ENCODE measurements around the gene ANTXRL. TPM values are rescaled to one million over a fixed set of nuclear protein-coding genes. Genes with fewer than 3 reads are reported as not detected.
"Not testable (repeated sequence)": the region's sequence is repeated elsewhere in the genome, so short reads cannot be mapped to it uniquely, and the experiment has no call there.

ANTXRL gene
- total and polyA plus RNA-seq, 10 of the 15 experiments (the other 5 are each of a cell fraction or from before 2014, with no cell fraction given) = not detected

GRCh38 chr10:46254467-46254866 is 32.3 kb upstream of the ANTXRL start:
- Histone ChIP-seq H3K36me3 (ENCODE audit: control insufficient read depth in 2 of 2, insufficient read depth in 2 of 2, low read length in 1 of 2) (no peaks in the 10 kb centered on the region), H3K4me3 (no peak overlapping the region), H3K4me2 (ENCODE audit: control insufficient read depth, insufficient read depth) (no peak overlapping the region), H3K27ac (ENCODE audit: control insufficient read depth, insufficient read depth) (no peak overlapping the region), H4K20me1 (ENCODE audit: control insufficient read depth, insufficient read depth) (no peaks in the 10 kb centered on the region), H3K4me1 (ENCODE audit: control insufficient read depth, insufficient read depth, low read length) (no peaks in the 10 kb centered on the region), H3K79me2 (ENCODE audit: control insufficient read depth, insufficient read depth, low read length) (no peaks in the 10 kb centered on the region), H3K9ac (ENCODE audit: control insufficient read depth, insufficient read depth, low read length) (no peak overlapping the region), H3K27me3 (replicated peaks in 1 of 2; ENCODE audit: control insufficient read depth in 2 of 2, insufficient read depth in 2 of 2, low read length in 1 of 2) (no peaks in the 10 kb centered on the region), H3K9me3 (replicated peaks; ENCODE audit: control insufficient read depth, insufficient read depth, low read length) (no peaks in the 10 kb centered on the region), H2AFZ (ENCODE audit: control insufficient read depth, low read depth, low read length) (no peak overlapping the region)
- DNase-seq (ENCODE audit: low read depth, low spot score) = no peak
- ATAC-seq = no peak
- ChIA-PET SMC1A (ENCODE audit: uncharacterized antibody, unreplicated experiment) (no interaction called here), POLR2A (no interaction called here), RAD21 (ENCODE audit: unreplicated experiment) (no interaction called here), CTCF (no interaction called here)
- WGBS (ENCODE audit: insufficient coverage, insufficient replicate concordance, low lambda C conversion rate, missing lambda C conversion rate) = 32% methylated on average over 4 of the region's 4 CpGs
- no peak for TF ChIP-seq ZNF207 (IDR thresholded peaks at IDR 0.05; ENCODE audit: borderline replicate concordance)
- TF ChIP-seq, protein P1, sequence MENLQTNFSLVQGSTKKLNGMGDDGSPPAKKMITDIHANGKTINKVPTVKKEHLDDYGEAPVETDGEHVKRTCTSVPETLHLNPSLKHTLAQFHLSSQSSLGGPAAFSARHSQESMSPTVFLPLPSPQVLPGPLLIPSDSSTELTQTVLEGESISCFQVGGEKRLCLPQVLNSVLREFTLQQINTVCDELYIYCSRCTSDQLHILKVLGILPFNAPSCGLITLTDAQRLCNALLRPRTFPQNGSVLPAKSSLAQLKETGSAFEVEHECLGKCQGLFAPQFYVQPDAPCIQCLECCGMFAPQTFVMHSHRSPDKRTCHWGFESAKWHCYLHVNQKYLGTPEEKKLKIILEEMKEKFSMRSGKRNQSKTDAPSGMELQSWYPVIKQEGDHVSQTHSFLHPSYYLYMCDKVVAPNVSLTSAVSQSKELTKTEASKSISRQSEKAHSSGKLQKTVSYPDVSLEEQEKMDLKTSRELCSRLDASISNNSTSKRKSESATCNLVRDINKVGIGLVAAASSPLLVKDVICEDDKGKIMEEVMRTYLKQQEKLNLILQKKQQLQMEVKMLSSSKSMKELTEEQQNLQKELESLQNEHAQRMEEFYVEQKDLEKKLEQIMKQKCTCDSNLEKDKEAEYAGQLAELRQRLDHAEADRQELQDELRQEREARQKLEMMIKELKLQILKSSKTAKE (IDR thresholded peaks at IDR 0.05; ENCODE audit: low read depth, poor library complexity, severe bottlenecking) = no peak
- no peak for TF ChIP-seq MYC (IDR thresholded peaks at IDR 0.05; ENCODE audit: insufficient read depth, insufficient read length, insufficient replicate concordance, low read length, severe bottlenecking)
- no peak for TF ChIP-seq NRF1 (conservative IDR thresholded peaks at IDR 0.05; ENCODE audit: low read depth, low read length)
- no peak for TF ChIP-seq ZNF384 (IDR thresholded peaks at IDR 0.05; ENCODE audit: borderline replicate concordance, low read depth, low read length)
- TF ChIP-seq EZH2 (IDR thresholded peaks at IDR 0.05; ENCODE audit: borderline replicate concordance, control insufficient read depth, low read depth, low read length) = no peak
- TF ChIP-seq RFX5 (IDR thresholded peaks at IDR 0.05; ENCODE audit: low read depth, low read length) = no peak
- no peak for TF ChIP-seq KDM1A (IDR thresholded peaks at IDR 0.05; ENCODE audit: borderline replicate concordance)
- no peak for TF ChIP-seq NFIC (IDR thresholded peaks at IDR 0.05; ENCODE audit: low read depth, low read length)
- TF ChIP-seq ZNF622 (IDR thresholded peaks at IDR 0.05) = no peak
- TF ChIP-seq KLF5 (IDR thresholded peaks at IDR 0.05; ENCODE audit: partially characterized antibody) = no peak
- TF ChIP-seq FOS (IDR thresholded peaks at IDR 0.05; ENCODE audit: borderline replicate concordance, extremely low read depth, insufficient read length) = no peak
- FAIRE-seq = no peak
- intact Hi-C loops (cut with micrococcal nuclease; ENCODE audit: unreplicated experiment) = loop anchor here (10.0 kb wide), 1 partner anchor 1020 kb away; no protein-coding TSS in a partner anchor
- in situ Hi-C loops (cut with MboI) = no loop called here
- no TSS peak for BruUV-seq (replicated peaks)

GRCh38 chr10:46255210-46255609 is 31.6 kb upstream of the ANTXRL start:
- SMC1A ChIA-PET (ENCODE audit: uncharacterized antibody, unreplicated experiment); FAIRE-seq; H3K27ac ChIP-seq (ENCODE audit: control insufficient read depth, insufficient read depth); H4K20me1 ChIP-seq (ENCODE audit: control insufficient read depth, insufficient read depth); ATAC-seq; H3K9ac ChIP-seq (ENCODE audit: control insufficient read depth, insufficient read depth, low read length); H3K79me2 ChIP-seq (ENCODE audit: control insufficient read depth, insufficient read depth, low read length); DNase-seq (ENCODE audit: low read depth, low spot score); H3K4me2 ChIP-seq (ENCODE audit: control insufficient read depth, insufficient read depth); CTCF ChIA-PET; in situ Hi-C loops (cut with MboI); POLR2A ChIA-PET; RAD21 ChIA-PET (ENCODE audit: unreplicated experiment); H2AFZ ChIP-seq (ENCODE audit: control insufficient read depth, low read depth, low read length); BruUV-seq (replicated peaks); H3K9me3 ChIP-seq (replicated peaks; ENCODE audit: control insufficient read depth, insufficient read depth, low read length); H3K4me3 ChIP-seq; H3K36me3 ChIP-seq (ENCODE audit: control insufficient read depth in 2 of 2, insufficient read depth in 2 of 2, low read length in 1 of 2); H3K4me1 ChIP-seq (ENCODE audit: control insufficient read depth, insufficient read depth, low read length); H3K27me3 ChIP-seq (replicated peaks in 1 of 2; ENCODE audit: control insufficient read depth in 2 of 2, insufficient read depth in 2 of 2, low read length in 1 of 2): not testable (repeated sequence)
- 49% methylated on average over 3 of the region's 3 CpGs for WGBS (ENCODE audit: insufficient coverage, insufficient replicate concordance, low lambda C conversion rate, missing lambda C conversion rate)
- intact Hi-C loops (cut with micrococcal nuclease; ENCODE audit: unreplicated experiment) = loop anchor here (10.0 kb wide), 1 partner anchor 1020 kb away; no protein-coding TSS in a partner anchor
